ENCODE data around the gene VPS29.

DNA sequence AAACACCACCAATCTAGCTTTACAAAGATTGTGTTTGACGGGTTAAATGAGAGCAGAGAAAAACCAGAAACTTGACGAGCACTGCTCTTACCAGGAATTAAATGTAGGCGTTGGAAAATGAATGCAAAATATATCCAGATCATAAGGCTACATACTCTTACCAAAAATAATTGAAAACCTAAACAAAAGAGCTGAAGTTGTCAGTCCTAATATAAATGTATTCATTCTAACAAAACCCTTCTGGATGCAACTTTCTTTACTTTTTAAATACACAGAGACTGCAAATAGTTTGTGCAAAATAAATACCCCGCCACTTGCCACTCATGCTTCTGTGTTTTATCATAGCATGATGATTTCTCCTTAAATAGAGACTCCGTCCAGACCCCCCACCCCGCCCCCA lies 32.9 kb upstream of the VPS29 start:
- no peak for TF ChIP-seq POLR2AphosphoS5 (IDR thresholded peaks at IDR 0.05)
- TF ChIP-seq, protein P1, sequence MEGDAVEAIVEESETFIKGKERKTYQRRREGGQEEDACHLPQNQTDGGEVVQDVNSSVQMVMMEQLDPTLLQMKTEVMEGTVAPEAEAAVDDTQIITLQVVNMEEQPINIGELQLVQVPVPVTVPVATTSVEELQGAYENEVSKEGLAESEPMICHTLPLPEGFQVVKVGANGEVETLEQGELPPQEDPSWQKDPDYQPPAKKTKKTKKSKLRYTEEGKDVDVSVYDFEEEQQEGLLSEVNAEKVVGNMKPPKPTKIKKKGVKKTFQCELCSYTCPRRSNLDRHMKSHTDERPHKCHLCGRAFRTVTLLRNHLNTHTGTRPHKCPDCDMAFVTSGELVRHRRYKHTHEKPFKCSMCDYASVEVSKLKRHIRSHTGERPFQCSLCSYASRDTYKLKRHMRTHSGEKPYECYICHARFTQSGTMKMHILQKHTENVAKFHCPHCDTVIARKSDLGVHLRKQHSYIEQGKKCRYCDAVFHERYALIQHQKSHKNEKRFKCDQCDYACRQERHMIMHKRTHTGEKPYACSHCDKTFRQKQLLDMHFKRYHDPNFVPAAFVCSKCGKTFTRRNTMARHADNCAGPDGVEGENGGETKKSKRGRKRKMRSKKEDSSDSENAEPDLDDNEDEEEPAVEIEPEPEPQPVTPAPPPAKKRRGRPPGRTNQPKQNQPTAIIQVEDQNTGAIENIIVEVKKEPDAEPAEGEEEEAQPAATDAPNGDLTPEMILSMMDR (IDR thresholded peaks at IDR 0.05) = no peak
- TF ChIP-seq EP300 (IDR thresholded peaks at IDR 0.05) = no peak
- TF ChIP-seq POLR2A (IDR thresholded peaks at IDR 0.05) = no peak

Measured in suprapubic skin (tissue), 4 donors.